ENCODE measurements around the gene HMGB1. TPM values are rescaled to one million over a fixed set of nuclear protein-coding genes. Genes with fewer than 3 reads are reported as not detected.

The HMGB1 gene
- total and polyA plus RNA-seq, 2 of the 4 experiments (the other 2 are of a cell fraction): 185 to 276 TPM

DNA sequence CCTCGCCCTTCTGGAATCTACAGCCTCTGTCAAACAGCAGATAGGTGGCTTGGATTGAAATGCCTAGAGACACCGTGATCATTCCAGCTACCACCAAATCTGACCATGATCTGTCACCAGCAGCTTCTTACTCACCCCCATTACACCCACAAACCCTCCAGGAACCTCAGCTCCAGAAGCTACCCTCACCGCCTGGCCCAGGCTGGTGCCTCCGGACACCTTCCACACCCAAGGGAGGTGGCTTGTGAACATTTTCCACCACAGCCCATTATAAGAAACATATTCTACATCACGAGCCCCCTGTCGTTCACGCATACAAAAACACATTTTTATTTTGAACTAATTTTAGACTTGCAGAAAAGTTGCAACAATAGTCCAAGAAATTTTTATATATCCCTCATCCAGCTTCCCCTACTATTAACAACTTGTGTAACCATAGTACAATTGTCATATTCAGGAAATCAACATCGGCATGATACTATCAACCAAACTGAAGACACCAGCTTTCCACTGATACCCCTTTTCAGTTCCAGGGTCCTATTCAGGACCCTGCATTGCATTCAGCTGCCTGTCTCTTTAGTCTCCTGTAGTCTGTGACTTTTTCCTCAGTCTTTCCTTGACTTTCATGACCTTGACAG lies 58.8 kb downstream of the HMGB1 start:
- Histone ChIP-seq H3K27me3 (ENCODE audit: control insufficient read depth, insufficient read depth, low read length) (peaks cover 1% of the 10 kb centered on the region), H2AFZ (replicated peaks; ENCODE audit: low read length, poor library complexity) (no peak overlapping the region), H2BK15ac (ENCODE audit: low read depth, low read length) (no peak overlapping the region), H4K20me1 (ENCODE audit: insufficient read depth, low read length) (no peaks in the 10 kb centered on the region), H2AK9ac (replicated peaks; ENCODE audit: low read depth, low read length, poor library complexity) (no peak overlapping the region), H3K18ac (ENCODE audit: low read depth, low read length) (no peak overlapping the region), H3K27ac (ENCODE audit: insufficient read depth, low read length) (no peak overlapping the region), H4K5ac (ENCODE audit: low read depth, low read length) (no peak overlapping the region), H3K4me3 (ENCODE audit: insufficient read depth, low read depth, low read length) (no peak overlapping the region), H3K4me2 (ENCODE audit: low read depth, low read length) (no peak overlapping the region), H3K56ac (ENCODE audit: extremely low read depth, insufficient read depth, low read length) (no peak overlapping the region), H3K4ac (ENCODE audit: low read depth, low read length) (no peak overlapping the region), H2BK5ac (ENCODE audit: low read depth, low read length, poor library complexity, severe bottlenecking) (no peak overlapping the region), H3K36me3 (ENCODE audit: control insufficient read depth, insufficient read depth, low read length) (no peaks in the 10 kb centered on the region), H3K23ac (ENCODE audit: low read depth, low read length) (no peak overlapping the region), H4K8ac (ENCODE audit: low read depth in 2 of 2, low read length in 2 of 2) (no peak overlapping the region), H3K9me1 (ENCODE audit: insufficient read depth, low read length) (0 out of 2 replicates have a peak, but pooled peaks cover 4% of the 10 kb centered on the region), H3K9me3 (ENCODE audit: control insufficient read depth, insufficient read depth, low read length) (no peaks in the 10 kb centered on the region), H3K4me1 (ENCODE audit: control insufficient read depth, insufficient read depth, low read length) (peaks cover 2% of the 10 kb centered on the region; the same call in 1 of the 2 replicates), H3K79me1 (ENCODE audit: low read depth in 1 of 2, low read length in 2 of 2) (no peaks in the 10 kb centered on the region), H2BK120ac (ENCODE audit: low read depth, low read length) (no peak overlapping the region), H3K14ac (replicated peaks; ENCODE audit: low read depth, low read length) (no peak overlapping the region), H3K9ac (ENCODE audit: low read depth, low read length) (no peak overlapping the region), H2BK20ac (ENCODE audit: low read depth, low read length) (no peak overlapping the region), H2AK5ac (ENCODE audit: low read depth, low read length) (no peak overlapping the region), H4K91ac (ENCODE audit: insufficient read depth, low read depth, low read length) (no peak overlapping the region)
- POLR2A ChIA-PET (ENCODE audit: unreplicated experiment): interaction anchor here (1.2 kb wide), 1 partner anchor 12 kb away, joined by 3 read pairs; no protein-coding TSS in a partner anchor
- WGBS, 2 experiments (ENCODE audit: extremely low coverage in 2 of 2, insufficient read length in 1 of 2): 33% methylated on average over 1 of the region's 8 CpGs; no CpG with 5 or more reads in 1 of the 2 experiments
- TF ChIP-seq RFX5 (IDR thresholded peaks at IDR 0.05; ENCODE audit: low read depth, low read length) (no peak), BHLHE40 (IDR thresholded peaks at IDR 0.05; ENCODE audit: low read depth, low read length) (no peak), RAD21 (IDR thresholded peaks at IDR 0.05; ENCODE audit: low read length) (no peak), NFE2L2 (IDR thresholded peaks at IDR 0.05; ENCODE audit: low read depth, low read length) (no peak), MAZ (IDR thresholded peaks at IDR 0.05; ENCODE audit: borderline replicate concordance, low read depth, low read length) (no peak), POLR2A (IDR thresholded peaks at IDR 0.05; ENCODE audit: low read depth, low read length) (no peak), SMC3 (IDR thresholded peaks at IDR 0.05; ENCODE audit: low read depth, low read length) (no peak), ELK1 (IDR thresholded peaks at IDR 0.05; ENCODE audit: borderline replicate concordance, low read depth, low read length) (no peak), MXI1 (IDR thresholded peaks at IDR 0.05; ENCODE audit: borderline replicate concordance, low read depth, low read length) (no peak), RCOR1 (IDR thresholded peaks at IDR 0.05; ENCODE audit: insufficient replicate concordance, low read length) (no peak), CTCF (conservative IDR thresholded peaks at IDR 0.05; ENCODE audit: low read depth, low read length) (no peak), CEBPB (IDR thresholded peaks at IDR 0.05; ENCODE audit: low read depth, low read length) (no peak), MAFK (IDR thresholded peaks at IDR 0.05; ENCODE audit: low read depth, low read length) (no peak), CHD1 (IDR thresholded peaks at IDR 0.05; ENCODE audit: low read depth, low read length) (no peak)
- TF ChIP-seq, protein P1, sequence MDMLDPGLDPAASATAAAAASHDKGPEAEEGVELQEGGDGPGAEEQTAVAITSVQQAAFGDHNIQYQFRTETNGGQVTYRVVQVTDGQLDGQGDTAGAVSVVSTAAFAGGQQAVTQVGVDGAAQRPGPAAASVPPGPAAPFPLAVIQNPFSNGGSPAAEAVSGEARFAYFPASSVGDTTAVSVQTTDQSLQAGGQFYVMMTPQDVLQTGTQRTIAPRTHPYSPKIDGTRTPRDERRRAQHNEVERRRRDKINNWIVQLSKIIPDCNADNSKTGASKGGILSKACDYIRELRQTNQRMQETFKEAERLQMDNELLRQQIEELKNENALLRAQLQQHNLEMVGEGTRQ (IDR thresholded peaks at IDR 0.05; ENCODE audit: low read depth, low read length): no peak
- dilution Hi-C loops (cut with HindIII; ENCODE audit: low sequenced_read_pairs, unreplicated experiment) (no loop called here), in situ Hi-C loops (cut with MboI; ENCODE audit: low sequenced_read_pairs) (no loop called here), intact Hi-C loops (cut with micrococcal nuclease) (loop anchor here (10.0 kb wide), 1 partner anchor 458 kb away; no protein-coding TSS in a partner anchor)
- ATAC-seq (ENCODE audit: low read depth): no peak
- BruUV-seq (replicated peaks): no TSS peak
- CTCF ChIA-PET: no interaction called here
- no peak for DNase-seq
